Mononuclear cell (primary cell): ENCODE data around the gene NOL3. TPM values are rescaled to one million over a fixed set of nuclear protein-coding genes. Genes with fewer than 3 reads are reported as not detected.
A peak's percentile ranks its signal among the peaks of the same experiment; 100 is the strongest.

Source experiments
- H3K27me3 ChIP-seq: 2 replicates; pipeline ENCODE4 v1.6.0; 2011; ENCODE audit warnings: low read length, control low read depth; ENCODE audit not compliant: insufficient read depth
- H3K4me1 ChIP-seq: 2 replicates; pipeline ENCODE4 v1.5.1; 2011; ENCODE audit warnings: mild to moderate bottlenecking, low read length, control low read depth; ENCODE audit not compliant: insufficient read depth
- H3K4me3 ChIP-seq: 2 replicates; pipeline ENCODE4 v1.5.1; 2011; ENCODE audit warnings: mild to moderate bottlenecking, low read length, moderate library complexity
- H3K9me3 ChIP-seq: 2 replicates; pipeline ENCODE4 v1.5.1; 2011; ENCODE audit warnings: low read depth, mild to moderate bottlenecking, control low read depth, low read length
- total RNA-seq: library from RNA; depleted of rRNA; stranded (reverse); fragments of >200 nt; gene quantifications from one replicate; pipeline ENCODE4 v1.2.3, GENCODE V29; 2012

The NOL3 gene
- total RNA-seq, 1 donor, result 0.73 TPM

DNA sequence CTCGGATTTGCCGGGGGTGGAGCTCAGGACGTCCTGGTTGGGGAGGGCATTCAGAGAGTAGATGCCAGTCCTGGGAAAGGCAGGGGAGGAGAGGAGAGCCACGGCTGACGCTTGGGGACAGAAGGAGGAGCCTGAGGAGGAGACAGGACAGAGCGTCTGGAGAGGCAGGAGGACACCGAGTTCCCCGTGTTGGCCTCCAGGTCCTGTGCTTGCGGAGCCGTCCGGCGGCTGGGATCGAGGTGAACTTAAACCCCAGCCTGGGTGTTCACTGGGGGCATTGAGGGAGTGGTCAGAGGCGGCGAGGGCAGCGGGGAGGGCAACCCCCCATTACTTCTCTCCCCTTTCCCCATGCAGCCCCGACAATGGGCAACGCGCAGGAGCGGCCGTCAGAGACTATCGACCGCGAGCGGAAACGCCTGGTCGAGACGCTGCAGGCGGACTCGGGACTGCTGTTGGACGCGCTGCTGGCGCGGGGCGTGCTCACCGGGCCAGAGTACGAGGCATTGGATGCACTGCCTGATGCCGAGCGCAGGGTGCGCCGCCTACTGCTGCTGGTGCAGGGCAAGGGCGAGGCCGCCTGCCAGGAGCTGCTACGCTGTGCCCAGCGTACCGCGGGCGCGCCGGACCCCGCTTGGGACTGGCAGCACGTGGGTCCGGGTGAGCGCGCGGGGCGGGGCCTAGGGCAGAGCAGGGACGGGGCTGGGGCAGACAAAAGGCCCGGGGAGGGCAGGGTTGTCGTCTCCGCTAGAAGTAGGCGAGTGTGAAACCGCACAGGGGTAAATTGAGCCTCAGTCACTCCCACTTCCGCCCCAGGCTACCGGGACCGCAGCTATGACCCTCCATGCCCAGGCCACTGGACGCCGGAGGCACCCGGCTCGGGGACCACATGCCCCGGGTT, 3.7 kb downstream of the NOL3 start:
- Histone ChIP-seq H3K9me3 (no peaks in the 10 kb centered on the region), H3K27me3 (peaks cover 46% of the 10 kb centered on the region), H3K4me1 (peaks cover 64% of the 10 kb centered on the region), H3K4me3 (peak overlapping the region; percentile 10)

- Histone ChIP-seq H3K9me3 (no peaks in the 10 kb centered on the region), H3K27me3 (peaks cover 38% of the 10 kb centered on the region), H3K4me1 (peaks cover 57% of the 10 kb centered on the region), H3K4me3 (no peak overlapping the region)
Observed at GRCh38 chr16:67174706-67175231, 4.4 kb downstream of the NOL3 start.

DNA sequence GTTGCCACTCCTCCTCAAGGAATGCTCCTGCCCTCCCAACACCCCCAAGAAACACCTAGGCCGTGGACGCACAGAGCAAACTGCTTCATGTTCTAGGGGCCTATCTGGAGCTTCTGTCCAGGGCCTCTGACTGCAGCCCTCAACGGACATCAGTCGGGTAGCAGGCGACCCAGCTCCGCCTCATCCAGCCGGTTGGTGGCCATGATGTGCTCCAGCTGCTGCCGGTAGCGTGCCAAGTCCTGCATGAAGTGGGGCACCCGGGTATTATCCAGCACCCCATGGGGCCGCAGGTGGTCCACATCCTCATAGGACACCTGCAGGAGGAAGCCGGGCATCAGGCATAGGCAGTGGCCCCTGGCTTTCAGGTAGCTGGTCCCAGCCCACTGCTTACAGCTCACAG, 6.3 kb downstream of the NOL3 start:
- H3K27me3 ChIP-seq, result peaks cover 26% of the 10 kb centered on the region
- H3K9me3 ChIP-seq, result no peaks in the 10 kb centered on the region
- H3K4me1 ChIP-seq, result peaks cover 42% of the 10 kb centered on the region
- H3K4me3 ChIP-seq, result no peak overlapping the region

GRCh38 chr16:67177743-67178699, 7.7 kb downstream of the NOL3 start:
- Histone ChIP-seq H3K4me3 (no peak overlapping the region), H3K4me1 (peaks cover 39% of the 10 kb centered on the region), H3K27me3 (peaks cover 26% of the 10 kb centered on the region), H3K9me3 (no peaks in the 10 kb centered on the region)

DNA sequence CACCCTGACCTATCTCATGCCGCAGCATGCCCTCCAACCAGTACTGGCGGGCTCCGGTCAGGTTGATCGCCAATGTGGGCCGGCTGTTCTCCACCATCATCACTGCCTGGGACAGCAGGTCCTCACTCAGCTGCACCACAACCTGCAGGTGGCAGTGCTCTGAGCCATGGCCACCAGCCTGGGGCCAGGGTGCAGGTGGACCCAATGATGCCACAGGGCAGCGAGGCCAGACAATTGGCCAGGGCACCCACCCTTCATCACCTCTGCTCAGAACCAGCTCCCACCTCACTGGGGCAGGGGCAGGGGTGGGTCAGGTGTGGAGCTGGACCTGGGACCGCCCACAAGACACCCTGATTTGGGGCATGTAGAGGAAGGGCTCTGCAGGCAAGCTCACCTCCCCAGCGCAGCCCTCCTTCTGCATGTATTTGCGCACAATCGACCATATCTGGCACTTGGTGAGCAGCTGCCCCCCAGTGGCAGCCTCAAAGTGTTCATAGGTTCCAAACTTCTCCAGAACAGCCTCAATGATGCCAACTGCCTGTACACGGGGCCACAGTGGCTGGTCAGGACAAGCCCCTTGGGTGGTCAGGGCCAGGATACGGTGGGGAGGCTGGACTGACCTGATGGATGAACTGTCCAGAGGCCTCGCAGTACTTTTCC, 9.2 kb downstream of the NOL3 start:
- H3K9me3 ChIP-seq, result no peaks in the 10 kb centered on the region
- peaks cover 33% of the 10 kb centered on the region for H3K4me1 ChIP-seq
- no peak overlapping the region for H3K4me3 ChIP-seq
- H3K27me3 ChIP-seq, result peaks cover 16% of the 10 kb centered on the region

- H3K9me3 ChIP-seq, result no peaks in the 10 kb centered on the region
- no peak overlapping the region for H3K4me3 ChIP-seq
- H3K4me1 ChIP-seq, result peaks cover 34% of the 10 kb centered on the region
- H3K27me3 ChIP-seq, result peaks cover 10% of the 10 kb centered on the region
Observed at GRCh38 chr16:67180166-67180565, 9.8 kb downstream of the NOL3 start.

DNA sequence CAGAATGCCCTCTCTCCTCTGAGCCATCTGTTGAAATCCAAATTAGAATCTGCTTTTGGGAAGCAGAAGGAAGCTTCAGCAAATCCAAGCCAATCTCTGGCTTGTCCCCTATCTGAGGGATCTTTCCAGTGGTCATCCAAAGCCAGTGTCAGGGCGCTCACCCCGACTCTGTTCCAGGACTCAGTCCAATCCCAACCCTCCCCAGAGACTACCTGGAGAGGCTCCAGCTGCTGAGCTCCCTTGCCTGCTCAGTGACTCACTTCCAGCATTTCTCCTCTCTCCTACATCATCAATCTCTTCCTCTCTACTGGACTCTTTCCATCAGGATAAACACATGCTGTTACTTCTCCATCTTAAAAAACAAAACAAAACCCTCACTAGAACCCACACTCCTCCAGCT, 11.0 kb downstream of the NOL3 start:
- peaks cover 7% of the 10 kb centered on the region for H3K27me3 ChIP-seq
- H3K4me3 ChIP-seq, result no peak overlapping the region
- H3K4me1 ChIP-seq, result peaks cover 44% of the 10 kb centered on the region
- H3K9me3 ChIP-seq, result no peaks in the 10 kb centered on the region

DNA sequence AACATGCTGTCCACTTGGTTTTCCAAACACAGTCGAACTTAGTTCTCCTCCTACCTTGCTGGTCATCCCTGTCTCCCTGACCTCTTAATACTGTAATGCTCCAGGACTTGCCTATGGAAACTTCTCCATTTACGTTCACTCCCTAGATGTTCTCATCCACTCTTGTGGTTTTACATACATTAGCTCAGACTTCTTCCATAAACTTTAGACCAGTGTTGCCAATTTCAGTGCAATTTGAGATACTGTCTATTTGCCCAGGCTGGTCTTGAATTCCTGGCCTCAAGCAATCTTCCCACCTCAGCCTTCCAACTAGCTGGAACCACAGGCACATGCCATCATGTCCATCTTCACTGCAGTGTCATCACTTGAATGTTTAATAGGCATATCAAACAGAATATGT, 11.9 kb downstream of the NOL3 start:
- peaks cover 7% of the 10 kb centered on the region for H3K27me3 ChIP-seq
- H3K4me1 ChIP-seq, result peaks cover 44% of the 10 kb centered on the region
- no peaks in the 10 kb centered on the region for H3K9me3 ChIP-seq
- no peak overlapping the region for H3K4me3 ChIP-seq

- Histone ChIP-seq H3K27me3 (peaks cover 2% of the 10 kb centered on the region), H3K9me3 (no peaks in the 10 kb centered on the region), H3K4me1 (peaks cover 39% of the 10 kb centered on the region), H3K4me3 (peak overlapping the region; percentile 71)
Observed at GRCh38 chr16:67183284-67183626, 12.9 kb downstream of the NOL3 start.

DNA sequence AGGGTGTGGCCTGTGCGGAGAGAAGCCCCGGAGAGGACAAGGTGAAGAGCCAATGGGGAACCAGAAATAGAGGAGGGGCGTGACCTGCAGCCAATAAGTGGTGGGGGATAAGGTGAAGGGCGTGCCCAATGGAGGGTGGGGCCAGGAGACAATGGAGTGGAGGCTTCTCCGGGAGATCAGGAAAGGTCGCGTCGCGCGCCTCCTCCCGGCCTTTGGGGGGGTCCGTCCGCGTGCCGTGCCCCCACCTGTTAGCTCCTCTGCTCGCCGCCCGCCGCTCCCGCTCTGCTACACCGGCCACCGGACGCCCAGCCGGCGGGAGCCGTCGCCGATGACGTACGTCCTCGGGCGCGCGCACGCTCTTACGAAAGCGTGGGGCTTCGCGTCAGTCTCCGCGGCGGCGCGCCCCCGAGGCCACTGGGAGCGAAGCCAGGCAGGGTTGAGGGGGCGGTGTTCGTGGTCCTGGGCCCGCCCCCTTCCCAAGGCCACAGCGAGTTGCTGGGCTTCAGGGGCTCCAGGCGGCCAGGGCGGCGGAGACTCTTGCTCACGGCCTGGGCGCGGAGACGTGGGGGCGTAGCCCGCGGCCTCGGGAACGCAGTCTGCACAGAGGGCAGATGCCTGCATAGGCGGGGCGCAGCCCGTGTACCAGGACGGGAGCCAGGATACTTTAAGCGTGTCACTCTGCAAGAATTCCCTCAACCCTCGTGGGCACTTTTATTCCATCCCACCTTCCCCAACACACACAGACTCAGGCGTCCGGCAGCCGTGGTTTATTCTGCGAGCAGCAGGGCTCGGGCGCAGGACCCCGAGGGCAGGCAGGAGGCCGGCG, 13.5 kb downstream of the NOL3 start, which contains the start of gene MATCAP1:
Gene MATCAP1 (minus strand): TSS at position 337 of the 826 bp plus-strand sequence. CDS start 3,353 bp downstream, outside the sequence.
- Histone ChIP-seq H3K27me3 (peaks cover 2% of the 10 kb centered on the region), H3K9me3 (no peaks in the 10 kb centered on the region), H3K4me1 (peaks cover 33% of the 10 kb centered on the region), H3K4me3 (peak within 1 kb of the TSS; percentile 71)

GRCh38 chr16:67184453-67184994, 14.2 kb downstream of the NOL3 start:
- Histone ChIP-seq H3K9me3 (no peaks in the 10 kb centered on the region), H3K4me3 (peak overlapping the region; percentile 71), H3K27me3 (no peaks in the 10 kb centered on the region), H3K4me1 (peaks cover 33% of the 10 kb centered on the region)

DNA sequence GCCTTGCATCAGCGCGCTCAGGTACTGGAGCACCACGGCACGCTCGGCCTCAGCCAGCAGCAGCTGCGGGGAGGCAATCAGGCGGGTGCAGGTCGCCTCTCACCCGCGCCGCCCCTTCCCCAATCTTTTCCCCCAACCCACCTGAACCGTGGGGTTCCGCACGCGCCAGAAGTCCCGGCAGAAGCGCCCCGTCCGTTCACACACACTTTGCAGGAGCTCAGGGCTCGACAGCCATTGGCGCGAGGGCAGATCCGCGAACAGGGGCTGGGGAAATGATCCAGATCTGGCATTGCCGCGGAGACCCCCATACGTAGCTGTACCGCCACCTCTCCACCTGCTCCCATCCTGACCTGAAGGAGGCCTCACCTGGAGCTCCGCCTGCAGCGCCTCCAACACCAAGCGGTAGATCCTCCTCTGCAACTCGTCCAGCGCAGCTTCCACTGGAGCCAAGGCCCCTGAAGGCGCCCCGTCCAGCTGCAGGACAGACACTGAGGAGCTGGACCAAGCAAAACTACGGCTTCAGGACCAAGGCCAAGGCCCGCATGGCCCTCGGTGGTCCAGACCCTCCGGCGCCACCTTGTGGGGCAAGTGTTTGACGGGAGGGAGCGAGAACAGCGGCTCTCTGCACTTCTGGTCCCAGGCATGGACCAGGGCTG, 14.8 kb downstream of the NOL3 start:
- no peaks in the 10 kb centered on the region for H3K27me3 ChIP-seq
- H3K4me3 ChIP-seq, result peak overlapping the region; percentile 71
- H3K4me1 ChIP-seq, result peaks cover 33% of the 10 kb centered on the region
- no peaks in the 10 kb centered on the region for H3K9me3 ChIP-seq

DNA sequence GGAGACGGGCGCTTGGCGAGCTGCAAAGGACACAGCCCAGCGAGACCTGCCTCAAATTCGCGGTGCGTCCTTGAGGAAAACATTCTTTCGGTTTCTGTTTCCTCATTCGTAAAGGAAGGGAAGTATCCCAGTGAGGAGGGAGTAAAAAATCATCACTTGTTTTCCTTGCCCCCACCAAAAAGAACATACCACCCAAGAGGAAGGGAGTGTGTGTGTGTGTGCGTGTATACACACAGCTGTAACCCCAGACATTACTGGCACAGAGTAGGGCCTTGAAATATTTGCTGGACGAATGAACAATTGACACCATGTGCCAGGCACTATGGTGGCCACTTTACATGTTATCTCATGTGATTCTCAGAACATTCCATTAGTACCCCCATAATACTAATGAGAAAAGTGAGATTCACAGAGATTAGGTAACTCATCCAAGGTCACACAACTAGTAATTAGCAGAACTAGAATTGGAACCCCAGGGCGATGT, 15.4 kb downstream of the NOL3 start:
- H3K4me1 ChIP-seq, result peaks cover 33% of the 10 kb centered on the region
- peak overlapping the region; percentile 71 for H3K4me3 ChIP-seq
- no peaks in the 10 kb centered on the region for H3K27me3 ChIP-seq
- no peaks in the 10 kb centered on the region for H3K9me3 ChIP-seq
